ENCODE results near the gene SPIN2A. TPM values are rescaled to one million over a fixed set of nuclear protein-coding genes. Genes with fewer than 3 reads are reported as not detected.

The SPIN2A gene
- total and polyA plus RNA-seq, 10 of the 15 experiments (the other 5 are each of a cell fraction or from before 2014, with no cell fraction given) = 0.09 to 0.45 (median 0.34) TPM; not detected in 1

Other genes starting within 250 kb of the SPIN2A start
- 9.0 and 9.5 TPM in 2 replicates for gene SPIN3, start 141.9 kb downstream of the SPIN2A start, total RNA-seq (2014; rRNA removed)
- gene SPIN3, start 141.9 kb downstream of the SPIN2A start, total RNA-seq (2014; rRNA removed; fragmentation: Illumina TruSeq; extraction: Trizol) = 7.1 and 7.8 TPM in 2 replicates
- gene SPIN3, start 141.9 kb downstream of the SPIN2A start, total RNA-seq (2021) = 8.1 and 10.1 TPM in 2 replicates
- gene SPIN3, start 141.9 kb downstream of the SPIN2A start, polyA plus RNA-seq (2011; rRNA removed) = 12.3 and 16.7 TPM in 2 replicates
- 10.2 and 13.1 TPM in 2 replicates for gene SPIN3, start 141.9 kb downstream of the SPIN2A start, polyA plus RNA-seq (2014; fragmentation: Illumina TruSeq; extraction: Trizol)
- gene SPIN3, start 141.9 kb downstream of the SPIN2A start, polyA plus RNA-seq (2014; fragmentation: Nextera tagmentation; extraction: Ambion mirVana) = 1 to 10 TPM; 2.1 to 2.4 TPM
- gene SPIN3, start 141.9 kb downstream of the SPIN2A start, polyA plus RNA-seq (2014; rRNA removed) = 11.3 and 11.9 TPM in 2 replicates
- 10 to 100 TPM in 1 of 2 experiments, 1 to 10 TPM in 1; 6.5 to 10.1 TPM for gene SPIN3, start 141.9 kb downstream of the SPIN2A start, polyA plus RNA-seq (2016; fragmentation: Nextera tagmentation; extraction: Ambion mirVana)
- gene SPIN2B, start 15.8 kb downstream of the SPIN2A start, total RNA-seq (2014; rRNA removed) = 5.5 and 7.2 TPM in 2 replicates
- gene SPIN2B, start 15.8 kb downstream of the SPIN2A start, total RNA-seq (2014; rRNA removed; fragmentation: Illumina TruSeq; extraction: Trizol) = 4.6 and 5.4 TPM in 2 replicates
- 6.6 and 6.7 TPM in 2 replicates for gene SPIN2B, start 15.8 kb downstream of the SPIN2A start, total RNA-seq (2021)
- 8.3 and 10.3 TPM in 2 replicates for gene SPIN2B, start 15.8 kb downstream of the SPIN2A start, polyA plus RNA-seq (2011; rRNA removed)
- 5.8 and 6.6 TPM in 2 replicates for gene SPIN2B, start 15.8 kb downstream of the SPIN2A start, polyA plus RNA-seq (2014; fragmentation: Illumina TruSeq; extraction: Trizol)
- 1 to 10 TPM; 2.7 to 3.7 TPM for gene SPIN2B, start 15.8 kb downstream of the SPIN2A start, polyA plus RNA-seq (2014; fragmentation: Nextera tagmentation; extraction: Ambion mirVana)
- 5.4 and 6.6 TPM in 2 replicates for gene SPIN2B, start 15.8 kb downstream of the SPIN2A start, polyA plus RNA-seq (2014; rRNA removed)
- 1 to 10 TPM; 7.4 to 8.9 TPM for gene SPIN2B, start 15.8 kb downstream of the SPIN2A start, polyA plus RNA-seq (2016; fragmentation: Nextera tagmentation; extraction: Ambion mirVana)
- gene FAAH2, start 149.3 kb upstream of the SPIN2A start, total RNA-seq (2014; rRNA removed) = 1.5 and 1.9 TPM in 2 replicates
- gene FAAH2, start 149.3 kb upstream of the SPIN2A start, total RNA-seq (2014; rRNA removed; fragmentation: Illumina TruSeq; extraction: Trizol) = 1.8 and 2.0 TPM in 2 replicates
- gene FAAH2, start 149.3 kb upstream of the SPIN2A start, total RNA-seq (2021) = 0.97 and 1.5 TPM in 2 replicates
- gene FAAH2, start 149.3 kb upstream of the SPIN2A start, polyA plus RNA-seq (2011; rRNA removed) = 5.4 and 6.6 TPM in 2 replicates
- 1.2 and 2.2 TPM in 2 replicates for gene FAAH2, start 149.3 kb upstream of the SPIN2A start, polyA plus RNA-seq (2014; fragmentation: Illumina TruSeq; extraction: Trizol)
- gene FAAH2, start 149.3 kb upstream of the SPIN2A start, polyA plus RNA-seq (2014; fragmentation: Nextera tagmentation; extraction: Ambion mirVana) = 1 to 10 TPM; 1.5 to 2.4 TPM
- gene FAAH2, start 149.3 kb upstream of the SPIN2A start, polyA plus RNA-seq (2014; rRNA removed) = 1.3 and 1.5 TPM in 2 replicates
- gene FAAH2, start 149.3 kb upstream of the SPIN2A start, polyA plus RNA-seq (2016; fragmentation: Nextera tagmentation; extraction: Ambion mirVana) = 1 to 10 TPM in 1 of 2 experiments, under 1 TPM in 1; 0.88 to 1.6 TPM

Measured in GM12878 (cell line).